Measurements from ENCODE around the gene PRR23E. TPM values are rescaled to one million over a fixed set of nuclear protein-coding genes. Genes with fewer than 3 reads are reported as not detected.

The PRR23E gene
- total RNA-seq, 2 experiments from 2014 or later: not detected

- Histone ChIP-seq H3K4me3 (ENCODE audit: low read depth, low read length, poor library complexity, severe bottlenecking) (no peak overlapping the region), H3K36me3 (ENCODE audit: insufficient read depth, low read length) (no peaks in the 10 kb centered on the region), H3K4me2 (ENCODE audit: low read length) (no peak overlapping the region), H3K4me1 (ENCODE audit: insufficient read depth, low read length, poor library complexity, severe bottlenecking) (no peaks in the 10 kb centered on the region), H2AFZ (ENCODE audit: low read length) (no peak overlapping the region), H3K9me3 (ENCODE audit: low read length) (peaks cover under 1% of the 10 kb centered on the region; the same call in 1 of the 2 replicates), H3K79me2 (ENCODE audit: insufficient read depth, low read depth, low read length) (no peaks in the 10 kb centered on the region), H3K9me2 (ENCODE audit: insufficient read depth, low read length) (no peaks in the 10 kb centered on the region), H4K20me1 (ENCODE audit: insufficient read depth, low read length) (no peaks in the 10 kb centered on the region), H3K27ac (ENCODE audit: low read depth, low read length, poor library complexity, severe bottlenecking) (no peak overlapping the region)
- CTCF ChIA-PET (ENCODE audit: unreplicated experiment): no interaction called here
- POLR2A ChIA-PET: no interaction called here
- no peak for DNase-seq (ENCODE audit: low spot score)
- TF ChIP-seq EZH2phosphoT487 (IDR thresholded peaks at IDR 0.05; ENCODE audit: borderline replicate concordance, low read depth, low read length) (no peak), CTCF (conservative IDR thresholded peaks at IDR 0.05; ENCODE audit: low read length) (no peak)
- no TSS peak for BruUV-seq (replicated peaks)
- intact Hi-C loops (cut with micrococcal nuclease; ENCODE audit: unreplicated experiment): no loop called here
These were observed 3.1 kb downstream of the PRR23E start for GRCh38 chr3:127196002-127196401.

- no peaks in the 10 kb centered on the region for H3K79me2 ChIP-seq (ENCODE audit: insufficient read depth, low read depth, low read length)
- H3K36me3 ChIP-seq (ENCODE audit: insufficient read depth, low read length): no peaks in the 10 kb centered on the region
- H3K4me3 ChIP-seq (ENCODE audit: low read depth, low read length, poor library complexity, severe bottlenecking): no peak overlapping the region
- H2AFZ ChIP-seq (ENCODE audit: low read length): no peak overlapping the region
- no peak for DNase-seq (ENCODE audit: low spot score)
- no peak overlapping the region for H3K4me2 ChIP-seq (ENCODE audit: low read length)
- intact Hi-C loops (cut with micrococcal nuclease; ENCODE audit: unreplicated experiment): no loop called here
- no peak overlapping the region for H3K27ac ChIP-seq (ENCODE audit: low read depth, low read length, poor library complexity, severe bottlenecking)
- H3K4me1 ChIP-seq (ENCODE audit: insufficient read depth, low read length, poor library complexity, severe bottlenecking): no peaks in the 10 kb centered on the region
- ChIA-PET CTCF (ENCODE audit: unreplicated experiment) (no interaction called here), POLR2A (no interaction called here)
- BruUV-seq (replicated peaks): no TSS peak
- no peaks in the 10 kb centered on the region for H4K20me1 ChIP-seq (ENCODE audit: insufficient read depth, low read length)
- H3K9me2 ChIP-seq (ENCODE audit: insufficient read depth, low read length): no peaks in the 10 kb centered on the region
- TF ChIP-seq CTCF (conservative IDR thresholded peaks at IDR 0.05; ENCODE audit: low read length) (no peak), EZH2phosphoT487 (IDR thresholded peaks at IDR 0.05; ENCODE audit: borderline replicate concordance, low read depth, low read length) (no peak)
- H3K9me3 ChIP-seq (ENCODE audit: low read length): no peaks in the 10 kb centered on the region
These were observed 3.8 kb downstream of the PRR23E start for GRCh38 chr3:127196466-127197299.
